K562 (cell line): Measurements from ENCODE around the gene FAM171A1. TPM values are rescaled to one million over a fixed set of nuclear protein-coding genes. Genes with fewer than 3 reads are reported as not detected.
A peak's percentile ranks its signal among the peaks of the same experiment; 100 is the strongest.

ENCODE experiments used
- AFF1 ChIP-seq, 2 experiments: fragments of 450-650 bp; IDR thresholded peaks; 2 replicates each; pipeline ENCODE4 v1.6.1; 2018; ENCODE audit warnings: mild to moderate bottlenecking in 2 of 2, low read depth in 1 of 2; ENCODE audit not compliant: partially characterized antibody in 2 of 2
- ATF2 ChIP-seq: sonication (generic); formaldehyde crosslinking; IDR thresholded peaks from 2 replicates; pipeline ENCODE4 v1.8.1; 2022; ENCODE audit warnings: missing genetic modification reagents
- ATF6 ChIP-seq: sonication (generic); formaldehyde crosslinking; IDR thresholded peaks from 2 replicates; pipeline ENCODE4 v1.4.0; 2020; ENCODE audit warnings: mild to moderate bottlenecking, missing genetic modification reagents
- CTCFL ChIP-seq: IDR thresholded peaks from 2 replicates; pipeline ENCODE4 v1.6.1; 2011; ENCODE audit warnings: borderline replicate concordance, low read depth, mild to moderate bottlenecking, moderate library complexity, low read length; ENCODE audit not compliant: insufficient read depth, poor library complexity, severe bottlenecking
- E2F5 ChIP-seq: sonication (generic); formaldehyde crosslinking; IDR thresholded peaks from 2 replicates; pipeline ENCODE4 v1.8.0; 2022; ENCODE audit warnings: mild to moderate bottlenecking, missing genetic modification reagents
- HNRNPL ChIP-seq: fragments of 200-400 bp; formaldehyde crosslinking; IDR thresholded peaks from 2 replicates; pipeline ENCODE4 v1.6.1; 2017; ENCODE audit warnings: low read depth, mild to moderate bottlenecking, low read length
- HNRNPUL1 ChIP-seq: fragments of 200-400 bp; formaldehyde crosslinking; IDR thresholded peaks from 2 replicates; pipeline ENCODE4 v1.6.1; 2017; ENCODE audit warnings: low read length
- PRPF4 ChIP-seq: fragments of 200-400 bp; formaldehyde crosslinking; IDR thresholded peaks from one replicate; pipeline ENCODE4 v1.6.1; 2017; ENCODE audit warnings: low read length, low read depth, mild to moderate bottlenecking; ENCODE audit not compliant: insufficient read depth, poor library complexity, severe bottlenecking
- RAD21 ChIP-seq, 2 experiments: fragments of 250-450 bp in 1 of 2; fragments of 450-650 bp in 1 of 2; sonication (Bioruptor Pico) in 1 of 2; formaldehyde crosslinking in 1 of 2; IDR thresholded peaks in 1 of 2; conservative IDR thresholded peaks in 1 of 2; 2 replicates each; pipeline versions ENCODE4 v1.4.0 to v1.8.0; 2020 to 2022; ENCODE audit warnings: mild to moderate bottlenecking in 2 of 2, moderate library complexity in 1 of 2
- SMAD4 ChIP-seq: fragments of 250-450 bp; sonication (Bioruptor Pico); conservative IDR thresholded peaks from 2 replicates; pipeline ENCODE4 v1.8.0; 2021; ENCODE audit warnings: inconsistent platforms, mild to moderate bottlenecking, moderate library complexity
- ZBTB1 ChIP-seq: sonication (generic); formaldehyde crosslinking; IDR thresholded peaks from 2 replicates; pipeline ENCODE4 v1.8.1; 2023; ENCODE audit warnings: missing genetic modification reagents, low read depth, mild to moderate bottlenecking, borderline replicate concordance
- ZNF253 ChIP-seq: fragments of 250-450 bp; sonication (Bioruptor Pico); conservative IDR thresholded peaks from 2 replicates; pipeline ENCODE4 v1.6.1; 2021; ENCODE audit warnings: mild to moderate bottlenecking
- ZNF3 ChIP-seq: fragments of 250-450 bp; sonication (Bioruptor Pico); IDR thresholded peaks from 2 replicates; pipeline ENCODE4 v1.5.0; 2021; ENCODE audit warnings: mild to moderate bottlenecking, moderate library complexity
- polyA plus RNA-seq, 8 experiments: library from polyadenylated mRNA; depleted of rRNA in 4 of 8; stranded (reverse) in 5 of 8; unstranded in 3 of 8; fragments of >200 nt; fragmentation: Nextera tagmentation in 2 of 8; fragmentation: Illumina TruSeq in 1 of 8; extraction: Ambion mirVana in 2 of 8; extraction: Trizol in 1 of 8; gene quantifications; 2 replicates each; pipeline versions ENCODE4 v1.2.1 to v1.2.3, GENCODE V29; 2011 to 2014; ENCODE audit warnings: inconsistent platforms in 1 of 8, missing spikeins in 1 of 8
- total RNA-seq, 7 experiments: library from RNA; depleted of rRNA in 6 of 7; stranded (reverse); fragments of >200 nt in 6 of 7; fragmentation: Illumina TruSeq in 2 of 7; extraction: Trizol in 2 of 7; gene quantifications; 2 replicates each; pipeline versions ENCODE4 v1.2.1 to v1.2.3, GENCODE V29; 2011 to 2021; ENCODE audit warnings: low replicate concordance in 1 of 7
- TF ChIP-seq, protein P1 (sequence below): fragments of 250-450 bp; sonication (Bioruptor Pico); IDR thresholded peaks from 2 replicates; pipeline ENCODE4 v1.5.0; 2021

The FAM171A1 gene
- total and polyA plus RNA-seq, 9 of the 15 experiments (the other 6 are each of a cell fraction or from before 2014, with no cell fraction given), result 0.51 to 8.2 (median 4.8) TPM

DNA sequence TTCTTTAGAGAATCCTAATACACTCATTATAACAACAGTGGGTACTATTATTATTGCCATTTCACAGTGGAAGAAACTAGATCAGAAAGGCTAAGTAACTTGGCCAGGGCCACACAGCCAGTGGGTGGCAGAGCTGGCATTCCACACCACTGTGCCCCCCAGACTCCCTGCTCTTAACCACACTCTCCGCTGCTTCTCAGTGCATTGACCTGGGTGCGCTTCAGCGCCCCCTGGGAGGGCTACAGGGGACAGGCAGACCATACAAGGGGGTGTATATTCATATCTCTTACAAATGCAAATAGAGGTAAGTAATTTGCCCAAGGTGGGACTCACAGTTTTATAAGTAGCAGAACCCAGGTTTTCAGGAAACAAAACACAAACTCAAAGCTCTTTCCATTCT lies 125.6 kb downstream of the FAM171A1 start (continued):
- TF ChIP-seq ATF6 (CRISPR knock-in tag), result no peak
- no peak for TF ChIP-seq ZNF3
- TF ChIP-seq ZBTB1 (CRISPR knock-in tag), result no peak
- no peak for TF ChIP-seq HNRNPUL1
- TF ChIP-seq, protein P1, sequence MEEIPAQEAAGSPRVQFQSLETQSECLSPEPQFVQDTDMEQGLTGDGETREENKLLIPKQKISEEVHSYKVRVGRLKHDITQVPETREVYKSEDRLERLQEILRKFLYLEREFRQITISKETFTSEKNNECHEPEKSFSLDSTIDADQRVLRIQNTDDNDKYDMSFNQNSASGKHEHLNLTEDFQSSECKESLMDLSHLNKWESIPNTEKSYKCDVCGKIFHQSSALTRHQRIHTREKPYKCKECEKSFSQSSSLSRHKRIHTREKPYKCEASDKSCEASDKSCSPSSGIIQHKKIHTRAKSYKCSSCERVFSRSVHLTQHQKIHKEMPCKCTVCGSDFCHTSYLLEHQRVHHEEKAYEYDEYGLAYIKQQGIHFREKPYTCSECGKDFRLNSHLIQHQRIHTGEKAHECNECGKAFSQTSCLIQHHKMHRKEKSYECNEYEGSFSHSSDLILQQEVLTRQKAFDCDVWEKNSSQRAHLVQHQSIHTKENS, result no peak
- 0 out of 2 replicates have a peak, but pooled peaks have one; percentile 24 for TF ChIP-seq HNRNPL
- no peak for TF ChIP-seq PRPF4
- no peak for TF ChIP-seq ZNF253 (CRISPR knock-in tag)
- TF ChIP-seq AFF1 (IDR thresholded peaks at IDR 0.05; ENCODE audit: low read depth in 1 of 2, partially characterized antibody in 2 of 2), result no peak
- peak; percentile 46 to 71 for TF ChIP-seq RAD21 (CRISPR knock-in tag; conservative IDR thresholded peaks at IDR 0.05 in 1 of 2, IDR thresholded peaks at IDR 0.05 in 1 of 2)
- no peak for TF ChIP-seq ATF2 (CRISPR knock-in tag)
- TF ChIP-seq E2F5 (CRISPR knock-in tag), result no peak
- no peak for TF ChIP-seq SMAD4
- peak; percentile 67 for TF ChIP-seq CTCFL
